Bronchial epithelial cell (primary cell): ENCODE results near the gene SETMAR. TPM values are rescaled to one million over a fixed set of nuclear protein-coding genes. Genes with fewer than 3 reads are reported as not detected.

ENCODE experiments used
- DNase-seq: peaks from one replicate; pipeline ENCODE4 v3.0.0-alpha.2; 2010; ENCODE audit warnings: low read depth
- FAIRE-seq: peaks from 2 replicates; lab custom pipeline; 2011; peaks lifted over from hg19 to GRCh38; lab: Jason Lieb, UNC
- H3K27me3 ChIP-seq: 2 replicates; pipeline ENCODE4 v1.5.1; 2011; ENCODE audit warnings: low read length; ENCODE audit not compliant: control insufficient read depth, insufficient read depth
- H3K36me3 ChIP-seq: 2 replicates; pipeline ENCODE4 v1.5.1; 2011; ENCODE audit warnings: low read length; ENCODE audit not compliant: control insufficient read depth, insufficient read depth
- H3K4me3 ChIP-seq: 2 replicates; pipeline ENCODE4 v1.5.1; 2011; ENCODE audit warnings: mild to moderate bottlenecking, low read depth, low read length, control low read depth
- CTCF ChIP-seq: IDR thresholded peaks from 2 replicates; pipeline ENCODE4 v1.5.1; 2011; ENCODE audit warnings: mild to moderate bottlenecking, moderate library complexity, low read length, control low read depth, inconsistent platforms; ENCODE audit not compliant: insufficient read depth, severe bottlenecking
- total RNA-seq: library from RNA; depleted of rRNA; stranded (reverse); fragments of >200 nt; gene quantifications from 2 replicates; pipeline ENCODE4 v1.2.1, GENCODE V29; 2014

Gene SETMAR
- total RNA-seq, 1 donor from 2014 or later, result 5.0 TPM

GRCh38 chr3:4306860-4307259 is 3.7 kb downstream of the SETMAR start:
- FAIRE-seq (no peak), DNase-seq (peak; percentile 39)
- Histone ChIP-seq H3K4me3 (no peak overlapping the region), H3K36me3 (no peaks in the 10 kb centered on the region), H3K27me3 (no peaks in the 10 kb centered on the region)
- no peak for TF ChIP-seq CTCF

GRCh38 chr3:4309491-4310128 is 6.4 kb downstream of the SETMAR start:
- TF ChIP-seq CTCF, result no peak
- no peaks in the 10 kb centered on the region for H3K27me3 ChIP-seq
- no peak overlapping the region for H3K4me3 ChIP-seq
- FAIRE-seq (no peak), DNase-seq (peak; percentile 11)
- H3K36me3 ChIP-seq, result no peaks in the 10 kb centered on the region

GRCh38 chr3:4310971-4311370 is 7.8 kb downstream of the SETMAR start:
- no peaks in the 10 kb centered on the region for H3K27me3 ChIP-seq
- no peaks in the 10 kb centered on the region for H3K36me3 ChIP-seq
- TF ChIP-seq CTCF, result no peak
- no peak overlapping the region for H3K4me3 ChIP-seq
- DNase-seq, result no peak
- FAIRE-seq, result no peak

GRCh38 chr3:4311496-4311895 is 8.3 kb downstream of the SETMAR start:
- no peak for DNase-seq
- Histone ChIP-seq H3K27me3 (no peaks in the 10 kb centered on the region), H3K36me3 (no peaks in the 10 kb centered on the region), H3K4me3 (no peak overlapping the region)
- FAIRE-seq, result no peak
- TF ChIP-seq CTCF, result no peak

- H3K4me3 ChIP-seq, result no peak overlapping the region
- FAIRE-seq (no peak), DNase-seq (peak; percentile 69)
- no peaks in the 10 kb centered on the region for H3K27me3 ChIP-seq
- no peaks in the 10 kb centered on the region for H3K36me3 ChIP-seq
- no peak for TF ChIP-seq CTCF
Measured at GRCh38 chr3:4313606-4314293, 10.6 kb downstream of the SETMAR start.

GRCh38 chr3:4314688-4315087 is 11.5 kb downstream of the SETMAR start:
- no peak for FAIRE-seq
- H3K36me3 ChIP-seq, result no peaks in the 10 kb centered on the region

More at GRCh38 chr3:4314688-4315087, 11.5 kb downstream of the SETMAR start:
- no peak for TF ChIP-seq CTCF
- no peak overlapping the region for H3K4me3 ChIP-seq
- peak; percentile 16 for DNase-seq
- H3K27me3 ChIP-seq, result no peaks in the 10 kb centered on the region
